HEK293 (cell line): ENCODE results near the gene SMIM24.

Source experiments
- BCL11B ChIP-seq: fragments of 450-650 bp; formaldehyde crosslinking; IDR thresholded peaks from 2 replicates; pipeline ENCODE4 v1.5.1; 2016; ENCODE audit warnings: low read depth, missing biosample characterization, missing genetic modification characterization
- ZFP41 ChIP-seq: fragments of 450-650 bp; formaldehyde crosslinking; IDR thresholded peaks from 2 replicates; pipeline ENCODE4 v1.5.1; 2016; ENCODE audit warnings: missing biosample characterization, missing genetic modification characterization, borderline replicate concordance
- ZNF274 ChIP-seq, 2 experiments: fragments of 200-500 bp in 1 of 2; fragments of 450-650 bp in 1 of 2; sonication (Bioruptor generic) in 1 of 2; formaldehyde crosslinking in 1 of 2; IDR thresholded peaks; 2 replicates each; pipeline versions ENCODE4 v1.5.1 to v1.6.1; 2014 to 2016; ENCODE audit warnings: borderline replicate concordance in 1 of 2, inconsistent platforms in 1 of 2, low read length in 1 of 2, missing biosample characterization in 1 of 2, missing genetic modification characterization in 1 of 2
- ZNF302 ChIP-seq: fragments of 450-650 bp; formaldehyde crosslinking; IDR thresholded peaks from 2 replicates; pipeline ENCODE4 v1.5.1; 2016; ENCODE audit warnings: missing biosample characterization, missing genetic modification characterization, low read depth
- ZNF707 ChIP-seq: fragments of 450-650 bp; formaldehyde crosslinking; IDR thresholded peaks from 2 replicates; pipeline ENCODE4 v1.5.1; 2016; ENCODE audit warnings: missing biosample characterization, missing genetic modification characterization
- ZNF776 ChIP-seq: fragments of 450-650 bp; formaldehyde crosslinking; IDR thresholded peaks from 2 replicates; pipeline ENCODE4 v1.5.0; 2017; ENCODE audit warnings: missing biosample characterization, missing genetic modification characterization, borderline replicate concordance
- TF ChIP-seq, protein P1 (sequence below): fragments of 450-650 bp; formaldehyde crosslinking; IDR thresholded peaks from 2 replicates; pipeline ENCODE4 v1.5.1; 2016; ENCODE audit warnings: missing biosample characterization, missing genetic modification characterization
- TF ChIP-seq, protein P2 (sequence below): fragments of 450-650 bp; IDR thresholded peaks from 2 replicates; pipeline ENCODE4 v1.5.1; 2018; ENCODE audit warnings: missing biosample characterization, missing genetic modification characterization

DNA sequence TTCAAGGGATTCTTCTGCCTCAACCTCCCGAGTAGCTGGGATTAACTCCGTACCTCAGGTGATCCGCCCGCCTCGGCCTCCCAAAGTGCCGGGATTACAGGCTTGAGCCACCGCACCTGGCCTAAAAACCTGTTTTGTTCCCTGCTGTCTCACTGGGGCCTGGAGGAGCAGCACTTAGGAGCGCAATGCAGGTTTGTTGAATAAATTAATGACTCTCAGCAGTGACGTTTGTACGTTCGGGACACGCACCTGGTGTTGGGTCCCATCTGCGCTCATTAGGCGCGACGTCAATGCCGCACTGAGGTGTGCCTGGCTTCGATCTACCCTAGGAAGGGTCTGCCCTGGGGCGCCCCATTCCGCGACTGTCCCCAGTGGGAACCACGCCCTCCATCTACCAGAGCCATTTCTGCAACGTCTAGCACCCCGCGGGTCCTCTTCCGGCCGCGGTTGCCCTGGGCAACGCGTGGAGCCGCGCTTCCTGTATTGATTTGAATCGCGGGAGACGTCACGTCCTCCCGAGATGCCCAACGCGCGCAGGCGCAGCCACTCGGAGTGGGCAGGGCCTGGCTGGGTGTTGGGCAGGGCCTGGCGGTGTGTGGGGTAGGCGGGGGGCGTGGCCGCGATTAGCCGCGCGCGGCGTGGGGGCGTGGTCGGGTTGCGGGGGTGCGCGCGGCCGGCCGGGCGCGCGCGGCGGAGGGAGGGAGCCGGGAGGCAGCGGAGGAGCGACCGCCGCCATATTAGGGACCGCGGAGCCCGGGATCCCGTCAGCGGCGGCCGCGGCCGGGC, 25.5 kb upstream of the SMIM24 start, which contains the start of gene FZR1:
- TF ChIP-seq ZNF274 (IDR thresholded peaks at IDR 0.05; ENCODE audit: low read length) (no peak), ZNF274 (tag by site-specific recombination; IDR thresholded peaks at IDR 0.05; ENCODE audit: borderline replicate concordance) (no peak), ZNF776 (tag by site-specific recombination) (no peak), ZNF302 (tag by site-specific recombination) (no peak), ZFP41 (no peak), ZNF707 (tag by site-specific recombination) (no peak), BCL11B (peak; percentile 14; the same call in 1 of the 2 replicates)
- TF ChIP-seq, protein P1, sequence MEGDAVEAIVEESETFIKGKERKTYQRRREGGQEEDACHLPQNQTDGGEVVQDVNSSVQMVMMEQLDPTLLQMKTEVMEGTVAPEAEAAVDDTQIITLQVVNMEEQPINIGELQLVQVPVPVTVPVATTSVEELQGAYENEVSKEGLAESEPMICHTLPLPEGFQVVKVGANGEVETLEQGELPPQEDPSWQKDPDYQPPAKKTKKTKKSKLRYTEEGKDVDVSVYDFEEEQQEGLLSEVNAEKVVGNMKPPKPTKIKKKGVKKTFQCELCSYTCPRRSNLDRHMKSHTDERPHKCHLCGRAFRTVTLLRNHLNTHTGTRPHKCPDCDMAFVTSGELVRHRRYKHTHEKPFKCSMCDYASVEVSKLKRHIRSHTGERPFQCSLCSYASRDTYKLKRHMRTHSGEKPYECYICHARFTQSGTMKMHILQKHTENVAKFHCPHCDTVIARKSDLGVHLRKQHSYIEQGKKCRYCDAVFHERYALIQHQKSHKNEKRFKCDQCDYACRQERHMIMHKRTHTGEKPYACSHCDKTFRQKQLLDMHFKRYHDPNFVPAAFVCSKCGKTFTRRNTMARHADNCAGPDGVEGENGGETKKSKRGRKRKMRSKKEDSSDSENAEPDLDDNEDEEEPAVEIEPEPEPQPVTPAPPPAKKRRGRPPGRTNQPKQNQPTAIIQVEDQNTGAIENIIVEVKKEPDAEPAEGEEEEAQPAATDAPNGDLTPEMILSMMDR (tag by site-specific recombination), result peak; percentile 61
- TF ChIP-seq, protein P2, sequence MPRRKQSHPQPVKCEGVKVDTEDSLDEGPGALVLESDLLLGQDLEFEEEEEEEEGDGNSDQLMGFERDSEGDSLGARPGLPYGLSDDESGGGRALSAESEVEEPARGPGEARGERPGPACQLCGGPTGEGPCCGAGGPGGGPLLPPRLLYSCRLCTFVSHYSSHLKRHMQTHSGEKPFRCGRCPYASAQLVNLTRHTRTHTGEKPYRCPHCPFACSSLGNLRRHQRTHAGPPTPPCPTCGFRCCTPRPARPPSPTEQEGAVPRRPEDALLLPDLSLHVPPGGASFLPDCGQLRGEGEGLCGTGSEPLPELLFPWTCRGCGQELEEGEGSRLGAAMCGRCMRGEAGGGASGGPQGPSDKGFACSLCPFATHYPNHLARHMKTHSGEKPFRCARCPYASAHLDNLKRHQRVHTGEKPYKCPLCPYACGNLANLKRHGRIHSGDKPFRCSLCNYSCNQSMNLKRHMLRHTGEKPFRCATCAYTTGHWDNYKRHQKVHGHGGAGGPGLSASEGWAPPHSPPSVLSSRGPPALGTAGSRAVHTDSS (tag by site-specific recombination), result no peak
